ENCODE data around the gene ALDH1A3.

ALDH1A3 gene

DNA sequence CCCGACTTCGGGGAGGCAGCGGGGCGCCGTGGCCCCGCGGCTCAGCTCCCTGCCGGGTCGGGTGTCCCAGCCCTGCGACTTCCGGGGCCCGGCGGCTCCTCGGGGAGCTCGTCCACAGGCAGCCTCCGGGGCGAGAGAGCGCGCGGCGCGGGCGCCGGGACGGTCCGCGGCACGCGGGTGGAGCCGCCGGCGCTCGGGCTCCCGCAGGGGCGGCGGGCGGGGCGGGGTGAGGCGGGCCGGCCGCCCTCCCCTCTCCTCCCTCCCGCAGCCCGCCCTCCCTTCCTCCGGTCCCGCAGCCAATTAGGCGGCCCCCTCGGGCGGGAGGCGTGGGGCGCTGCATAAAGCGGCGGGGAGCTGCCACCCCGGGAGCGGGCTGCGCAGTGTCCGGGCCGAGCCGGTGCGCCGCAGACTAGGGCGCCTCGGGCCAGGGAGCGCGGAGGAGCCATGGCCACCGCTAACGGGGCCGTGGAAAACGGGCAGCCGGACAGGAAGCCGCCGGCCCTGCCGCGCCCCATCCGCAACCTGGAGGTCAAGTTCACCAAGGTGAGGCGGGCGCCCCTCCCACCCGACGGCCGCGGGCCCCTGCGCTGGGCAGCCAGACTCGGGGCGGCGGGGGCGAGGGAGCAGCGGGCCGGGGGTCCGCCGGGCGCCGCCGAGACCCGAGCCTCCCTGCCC, at the start of gene ALDH1A3:
Gene ALDH1A3, plus strand, starts transcription at position 368 of the 675 bp plus-strand sequence. Its CDS starts 77 bp downstream, at position 445.
- Histone ChIP-seq H3K9ac (no peak within 1 kb of the TSS), H3K4me3 (IDR thresholded peaks at IDR 0.05; ENCODE audit: insufficient read depth, low read depth, low read length) (no peak within 1 kb of the TSS), H2AFZ (ENCODE audit: low read depth) (no peak within 1 kb of the TSS)

DNA sequence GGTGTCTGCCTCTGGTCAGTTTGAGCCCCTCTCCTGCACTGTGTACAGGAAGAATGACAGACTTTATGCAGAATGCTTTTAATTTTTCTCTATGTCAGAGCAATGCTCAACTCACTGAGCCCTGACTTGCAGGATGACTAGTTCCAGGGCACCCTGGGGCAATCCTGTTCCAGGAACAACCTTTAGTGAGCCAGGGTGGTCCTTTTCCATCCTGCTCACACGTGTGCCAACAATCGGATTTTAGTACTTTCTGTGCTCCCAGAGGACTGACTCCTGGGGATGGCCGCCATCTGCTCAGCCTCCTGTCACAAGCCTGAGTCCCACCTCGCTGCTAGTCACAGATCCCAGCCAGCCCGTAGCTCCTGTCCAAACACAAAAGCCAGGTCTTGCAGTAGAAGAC, 48.2 kb upstream of the ALDH1A3 start:
- no peak overlapping the region for H3K9ac ChIP-seq
- H3K4me2 ChIP-seq = no peak overlapping the region
- no peak overlapping the region for H3K4me3 ChIP-seq (IDR thresholded peaks at IDR 0.05; ENCODE audit: insufficient read depth, low read depth, low read length)
- H3K79me2 ChIP-seq (ENCODE audit: insufficient read depth, low read depth) = no peaks in the 10 kb centered on the region
- no peak overlapping the region for H2AFZ ChIP-seq (ENCODE audit: low read depth)
- H4K20me1 ChIP-seq (ENCODE audit: insufficient read depth) = no peaks in the 10 kb centered on the region
- no peaks in the 10 kb centered on the region for H3K27me3 ChIP-seq (ENCODE audit: insufficient read depth, low read depth)
- TF ChIP-seq, protein P1, sequence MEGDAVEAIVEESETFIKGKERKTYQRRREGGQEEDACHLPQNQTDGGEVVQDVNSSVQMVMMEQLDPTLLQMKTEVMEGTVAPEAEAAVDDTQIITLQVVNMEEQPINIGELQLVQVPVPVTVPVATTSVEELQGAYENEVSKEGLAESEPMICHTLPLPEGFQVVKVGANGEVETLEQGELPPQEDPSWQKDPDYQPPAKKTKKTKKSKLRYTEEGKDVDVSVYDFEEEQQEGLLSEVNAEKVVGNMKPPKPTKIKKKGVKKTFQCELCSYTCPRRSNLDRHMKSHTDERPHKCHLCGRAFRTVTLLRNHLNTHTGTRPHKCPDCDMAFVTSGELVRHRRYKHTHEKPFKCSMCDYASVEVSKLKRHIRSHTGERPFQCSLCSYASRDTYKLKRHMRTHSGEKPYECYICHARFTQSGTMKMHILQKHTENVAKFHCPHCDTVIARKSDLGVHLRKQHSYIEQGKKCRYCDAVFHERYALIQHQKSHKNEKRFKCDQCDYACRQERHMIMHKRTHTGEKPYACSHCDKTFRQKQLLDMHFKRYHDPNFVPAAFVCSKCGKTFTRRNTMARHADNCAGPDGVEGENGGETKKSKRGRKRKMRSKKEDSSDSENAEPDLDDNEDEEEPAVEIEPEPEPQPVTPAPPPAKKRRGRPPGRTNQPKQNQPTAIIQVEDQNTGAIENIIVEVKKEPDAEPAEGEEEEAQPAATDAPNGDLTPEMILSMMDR (conservative IDR thresholded peaks at IDR 0.05; ENCODE audit: low read depth, low read length) = no peak
- H3K4me1 ChIP-seq (ENCODE audit: low read depth, poor library complexity, severe bottlenecking) = no peaks in the 10 kb centered on the region
- H3K36me3 ChIP-seq (ENCODE audit: insufficient read depth) = no peaks in the 10 kb centered on the region
- no peak overlapping the region for H3K27ac ChIP-seq

More for the DNA sequence above, at the start of gene ALDH1A3:
- TF ChIP-seq, protein P1 (conservative IDR thresholded peaks at IDR 0.05; ENCODE audit: low read depth, low read length) = no peak
- no peaks in the 10 kb centered on the region for H3K79me2 ChIP-seq (ENCODE audit: insufficient read depth, low read depth)
- H3K27ac ChIP-seq = no peak within 1 kb of the TSS
- H3K4me2 ChIP-seq = no peak within 1 kb of the TSS
- no peaks in the 10 kb centered on the region for H3K27me3 ChIP-seq (ENCODE audit: insufficient read depth, low read depth)
- no peaks in the 10 kb centered on the region for H4K20me1 ChIP-seq (ENCODE audit: insufficient read depth)
- H3K36me3 ChIP-seq (ENCODE audit: insufficient read depth) = no peaks in the 10 kb centered on the region
- no peaks in the 10 kb centered on the region for H3K4me1 ChIP-seq (ENCODE audit: low read depth, poor library complexity, severe bottlenecking)

DNA sequence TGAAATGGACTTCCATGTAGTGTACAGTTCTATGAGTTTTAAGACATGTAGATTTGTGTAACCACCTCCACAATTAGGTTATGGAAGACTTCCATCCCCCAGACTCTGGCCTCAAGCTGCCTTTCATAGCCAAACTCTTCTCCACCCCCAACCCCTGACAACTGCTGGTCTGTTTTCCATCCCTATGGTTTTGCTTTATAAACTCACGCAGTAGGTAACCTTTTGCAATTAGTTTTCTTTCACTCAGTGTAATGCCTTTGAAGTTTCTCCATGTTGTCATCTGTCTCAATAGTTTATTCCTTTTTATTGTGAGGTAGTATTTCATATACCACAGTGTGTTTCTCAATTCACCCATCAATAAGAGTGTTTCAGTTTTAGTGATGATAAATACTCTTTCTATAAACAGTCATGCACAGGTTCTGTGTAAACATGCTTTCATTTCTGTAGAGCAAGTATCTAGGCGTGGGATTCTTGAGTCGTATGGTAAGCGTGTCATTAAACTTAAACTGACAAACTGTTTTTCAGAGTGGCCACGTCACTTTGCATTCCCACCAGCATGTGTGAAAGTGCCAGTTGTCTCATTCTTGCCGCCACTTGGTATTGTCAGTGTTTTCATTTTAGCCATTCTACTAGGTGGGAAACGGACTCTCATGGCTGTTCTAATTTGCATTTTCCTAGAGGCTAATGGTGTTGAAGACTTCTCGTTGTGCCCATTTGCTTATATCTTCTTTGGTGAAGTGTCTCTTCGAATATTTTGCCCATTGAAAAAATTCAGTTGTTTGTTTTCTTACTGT, 47.3 kb upstream of the ALDH1A3 start:
- Histone ChIP-seq H3K79me2 (ENCODE audit: insufficient read depth, low read depth) (no peaks in the 10 kb centered on the region), H3K27me3 (ENCODE audit: insufficient read depth, low read depth) (no peaks in the 10 kb centered on the region), H4K20me1 (ENCODE audit: insufficient read depth) (no peaks in the 10 kb centered on the region), H3K36me3 (ENCODE audit: insufficient read depth) (no peaks in the 10 kb centered on the region), H3K27ac (no peak overlapping the region), H3K4me3 (IDR thresholded peaks at IDR 0.05; ENCODE audit: insufficient read depth, low read depth, low read length) (no peak overlapping the region), H3K4me2 (no peak overlapping the region), H3K4me1 (ENCODE audit: low read depth, poor library complexity, severe bottlenecking) (no peaks in the 10 kb centered on the region), H3K9ac (no peak overlapping the region), H2AFZ (ENCODE audit: low read depth) (no peak overlapping the region)
- TF ChIP-seq, protein P1 (conservative IDR thresholded peaks at IDR 0.05; ENCODE audit: low read depth, low read length) = no peak

DNA sequence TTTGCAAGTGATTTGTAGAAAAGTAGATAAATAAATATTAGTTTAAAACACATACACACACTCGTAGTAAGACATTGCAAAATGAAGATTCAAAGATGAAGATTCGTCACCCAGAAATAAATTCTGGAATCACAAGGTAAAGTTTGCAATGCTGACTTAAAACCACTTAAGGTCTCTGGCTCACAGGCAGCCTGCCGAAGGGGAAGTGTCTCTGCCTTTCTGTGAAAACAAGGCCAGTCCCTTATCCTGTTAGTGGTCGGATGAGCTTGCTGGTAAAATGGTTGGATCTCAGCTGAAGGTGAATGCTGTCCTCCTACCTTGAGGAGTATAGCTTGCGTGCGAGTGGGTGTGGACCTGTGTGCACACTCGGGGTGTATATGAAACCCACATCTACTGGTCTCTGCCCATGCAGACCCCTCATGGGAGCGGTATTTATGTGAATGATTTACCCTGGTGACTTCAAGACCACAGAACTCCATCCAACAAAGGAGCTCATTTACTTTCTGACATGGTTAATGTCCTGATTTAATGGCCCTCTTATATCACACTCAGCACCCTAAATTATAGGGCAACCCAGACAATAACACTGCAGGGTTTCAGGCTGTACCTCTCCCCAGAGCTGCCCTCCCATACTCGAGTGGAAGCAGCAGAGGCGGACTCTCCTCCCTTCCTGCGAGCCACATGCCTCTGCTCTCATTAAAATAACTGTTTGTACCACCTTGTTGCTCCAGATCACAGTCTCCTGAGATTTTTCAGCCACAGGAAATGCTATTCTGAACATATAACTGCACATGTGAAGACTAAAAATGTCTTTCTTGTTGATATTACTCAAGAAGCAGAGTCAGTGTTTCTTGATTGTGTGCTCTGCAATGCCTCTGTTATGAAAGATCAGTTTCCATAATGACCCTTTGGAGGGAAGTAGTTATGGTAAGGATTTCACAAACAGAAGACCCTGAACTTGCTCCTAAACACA, 45.9 kb upstream of the ALDH1A3 start:
- H4K20me1 ChIP-seq (ENCODE audit: insufficient read depth) = no peaks in the 10 kb centered on the region
- no peak overlapping the region for H3K4me3 ChIP-seq (IDR thresholded peaks at IDR 0.05; ENCODE audit: insufficient read depth, low read depth, low read length)
- no peak overlapping the region for H3K4me2 ChIP-seq
- no peaks in the 10 kb centered on the region for H3K4me1 ChIP-seq (ENCODE audit: low read depth, poor library complexity, severe bottlenecking)
- no peaks in the 10 kb centered on the region for H3K36me3 ChIP-seq (ENCODE audit: insufficient read depth)
- no peaks in the 10 kb centered on the region for H3K79me2 ChIP-seq (ENCODE audit: insufficient read depth, low read depth)
- H3K27ac ChIP-seq = no peak overlapping the region
- no peaks in the 10 kb centered on the region for H3K27me3 ChIP-seq (ENCODE audit: insufficient read depth, low read depth)
- H3K9ac ChIP-seq = no peak overlapping the region
- H2AFZ ChIP-seq (ENCODE audit: low read depth) = no peak overlapping the region
- TF ChIP-seq, protein P1 (conservative IDR thresholded peaks at IDR 0.05; ENCODE audit: low read depth, low read length) = no peak

All from KMS-11 (cell line).